C4-2B (cell line): ENCODE measurements around the gene TMIGD1.

ENCODE experiments used
- H3K27ac ChIP-seq: fragments of 450-650 bp; 2 replicates; pipeline ENCODE4 v1.5.1; 2017
- CTCF ChIP-seq: fragments of 450-650 bp; conservative IDR thresholded peaks from 2 replicates; pipeline ENCODE4 v1.5.1; 2017; ENCODE audit warnings: mild to moderate bottlenecking
- ZFX ChIP-seq: fragments of 450-650 bp; IDR thresholded peaks from 2 replicates; pipeline ENCODE4 v1.6.1; 2017

The TMIGD1 gene

GRCh38 chr17:30267625-30268024 lies 66.2 kb downstream of the TMIGD1 start:
- TF ChIP-seq CTCF (no peak), ZFX (no peak)
- H3K27ac ChIP-seq: no peak overlapping the region
